HCT116 (cell line): ENCODE measurements around the gene HCLS1.
"Not testable (repeated sequence)": the region's sequence is repeated elsewhere in the genome, so short reads cannot be mapped to it uniquely, and the experiment has no call there.

ENCODE experiments used
- EZH2 ChIP-seq: fragments of 200-600 bp; sonication (generic); IDR thresholded peaks from 2 replicates; pipeline ENCODE4 v1.6.1; 2017; ENCODE audit warnings: antibody characterized with exemption, mixed run types
- EZH2phosphoT487 ChIP-seq: fragments of 200-600 bp; IDR thresholded peaks from 2 replicates; pipeline ENCODE4 v1.6.1; 2018; ENCODE audit warnings: antibody characterized with exemption, borderline replicate concordance
- POLR2A ChIP-seq: IDR thresholded peaks from 2 replicates; pipeline ENCODE4 v1.7.0; 2011; ENCODE audit warnings: borderline replicate concordance; ENCODE audit not compliant: insufficient read depth, insufficient read length; ENCODE audit errors: extremely low read depth
- POLR2AphosphoS5 ChIP-seq: IDR thresholded peaks from 2 replicates; pipeline ENCODE4 v1.6.1; 2011; ENCODE audit warnings: mild to moderate bottlenecking, low read depth, low read length, moderate library complexity
- YY1 ChIP-seq: IDR thresholded peaks from 2 replicates; pipeline ENCODE4 v1.6.1; 2011; ENCODE audit warnings: low read length, low read depth, moderate library complexity, mild to moderate bottlenecking; ENCODE audit not compliant: insufficient replicate concordance; ENCODE audit errors: extremely low read depth

DNA sequence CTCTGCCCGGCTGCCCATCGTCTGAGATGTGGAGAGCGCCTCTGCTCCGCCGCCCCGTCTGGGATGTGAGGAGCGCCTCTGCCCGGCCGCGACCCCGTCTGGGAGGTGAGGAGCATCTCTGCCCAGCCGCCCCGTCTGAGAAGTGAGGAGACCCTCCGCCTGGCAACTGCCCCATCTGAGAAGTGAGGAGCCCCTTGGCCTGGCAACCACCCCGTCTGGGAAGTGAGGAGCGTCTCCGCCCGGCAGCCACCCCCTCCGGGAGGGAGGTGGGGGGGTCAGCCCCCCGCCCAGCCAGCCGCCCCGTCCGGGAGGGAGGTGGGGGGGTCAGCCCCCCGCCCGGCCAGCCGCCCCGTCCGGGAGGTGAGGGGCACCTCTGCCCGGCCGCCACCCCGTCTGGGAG is 28.0 kb upstream of the HCLS1 start:
- not testable (repeated sequence) for TF ChIP-seq POLR2AphosphoS5, EZH2, YY1, POLR2A, EZH2phosphoT487
